ENCODE measurements around the gene PFKFB3. TPM values are rescaled to one million over a fixed set of nuclear protein-coding genes. Genes with fewer than 3 reads are reported as not detected.
A peak's percentile ranks its signal among the peaks of the same experiment; 100 is the strongest.

PFKFB3 gene
- total RNA-seq, 1 donor from 2014 or later, result 30.8 TPM

GRCh38 chr10:6214612-6215011 is 11.9 kb downstream of the PFKFB3 start:
- DNase-seq (peak; percentile 6), ATAC-seq (no peak)
- intact Hi-C loops (cut with micrococcal nuclease), result no loop called here

- intact Hi-C loops (cut with micrococcal nuclease), result no loop called here
Measured at GRCh38 chr10:6215241-6215640, 12.5 kb downstream of the PFKFB3 start.

DNA sequence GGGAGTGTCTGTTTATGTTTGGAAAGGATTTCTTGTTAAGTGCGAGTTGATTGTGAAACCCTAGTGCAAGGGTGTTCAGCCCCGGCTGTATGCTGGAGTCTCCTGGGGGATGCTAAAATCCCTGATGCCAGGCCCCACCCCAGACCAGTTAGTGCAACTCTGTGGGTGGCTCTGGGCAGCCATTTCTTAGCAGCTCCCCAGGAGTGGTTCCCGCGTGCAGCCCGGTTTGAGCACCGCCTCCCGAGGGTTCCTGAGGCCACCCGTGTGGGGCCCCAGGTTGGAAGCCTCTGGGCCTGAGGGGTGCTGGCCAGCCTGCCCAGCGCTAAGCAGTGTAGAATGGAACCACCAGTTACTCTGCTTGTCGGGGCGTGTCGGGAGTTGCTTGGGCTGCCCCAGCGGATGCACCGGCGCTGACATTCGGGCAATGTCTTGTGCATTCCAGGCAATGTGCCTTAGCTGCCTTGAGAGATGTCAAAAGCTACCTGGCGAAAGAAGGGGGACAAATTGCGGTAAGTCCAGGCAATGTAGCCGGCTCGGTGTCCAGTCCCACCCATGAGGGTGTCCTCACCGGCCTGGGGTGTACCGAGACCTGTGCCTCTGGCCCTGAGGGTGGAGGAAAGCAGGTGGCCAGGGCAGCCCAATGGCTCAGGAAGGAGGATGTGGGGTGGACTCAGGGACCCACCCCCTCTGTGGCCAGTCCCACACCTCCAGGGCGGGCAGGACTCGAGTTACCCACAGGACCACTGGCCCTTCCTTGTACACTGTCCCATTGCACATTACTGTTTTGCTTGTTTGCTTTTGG is 13.2 kb downstream of the PFKFB3 start:
- intact Hi-C loops (cut with micrococcal nuclease), result no loop called here
- peak; percentile 22 for DNase-seq
- no peak for ATAC-seq

More at GRCh38 chr10:6215241-6215640, 12.5 kb downstream of the PFKFB3 start:
- DNase-seq (peak; percentile 12), ATAC-seq (no peak)

DNA sequence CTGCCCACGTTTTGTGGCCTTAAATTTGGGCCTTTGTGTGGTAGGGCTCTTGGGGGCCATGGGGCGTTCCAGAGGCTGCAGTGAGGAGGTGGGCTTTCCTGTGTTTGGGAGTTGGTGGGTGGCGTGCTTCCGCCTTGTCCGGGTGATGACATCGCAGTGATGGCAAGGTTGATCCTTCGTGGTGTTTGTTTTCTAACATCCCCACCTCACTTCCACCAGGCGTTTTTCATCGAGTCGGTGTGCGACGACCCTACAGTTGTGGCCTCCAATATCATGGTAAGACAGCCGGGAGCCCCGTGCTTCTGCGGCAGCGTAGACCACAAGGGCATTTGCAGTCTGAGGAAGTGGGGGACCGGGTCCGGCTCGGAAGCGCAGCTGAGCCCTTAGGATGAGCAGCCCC is 14.2 kb downstream of the PFKFB3 start:
- intact Hi-C loops (cut with micrococcal nuclease), result no loop called here
- no peak for ATAC-seq
- DNase-seq, result no peak

DNA sequence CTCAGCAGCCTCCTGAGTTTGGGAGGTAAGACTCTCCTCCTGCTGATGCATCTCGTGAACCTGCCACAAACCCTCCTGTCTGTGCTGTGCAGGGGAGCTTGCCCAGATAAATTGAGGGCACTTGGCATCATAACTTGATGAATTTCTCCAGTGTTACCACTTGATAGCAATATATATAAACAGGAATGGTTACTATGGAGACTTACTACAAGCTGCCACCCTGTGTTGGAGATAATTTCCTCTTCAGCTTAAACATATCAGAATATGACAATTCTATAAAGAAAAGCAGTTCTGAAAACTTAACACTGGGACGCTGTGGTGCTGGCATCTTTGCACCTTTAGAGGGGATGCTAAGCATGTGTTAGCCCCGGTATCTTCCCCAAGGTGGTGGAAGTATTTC is 14.9 kb downstream of the PFKFB3 start:
- DNase-seq, result no peak
- intact Hi-C loops (cut with micrococcal nuclease), result no loop called here
- ATAC-seq, result no peak

GRCh38 chr10:6218692-6219493 is 16.2 kb downstream of the PFKFB3 start:
- DNase-seq (peak; percentile 17), ATAC-seq (no peak)
- intact Hi-C loops (cut with micrococcal nuclease), result no loop called here

DNA sequence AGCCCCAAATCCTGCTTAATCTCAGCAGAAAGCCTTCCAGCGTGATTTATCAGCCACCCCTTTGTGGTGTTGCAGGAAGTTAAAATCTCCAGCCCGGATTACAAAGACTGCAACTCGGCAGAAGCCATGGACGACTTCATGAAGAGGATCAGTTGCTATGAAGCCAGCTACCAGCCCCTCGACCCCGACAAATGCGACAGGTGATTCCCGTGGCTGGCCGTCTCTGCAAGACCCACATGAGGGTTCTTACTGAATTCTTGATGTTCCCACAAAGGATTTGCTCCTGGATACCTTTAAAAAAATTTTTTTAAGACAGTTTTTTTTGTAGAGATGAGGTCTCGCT is 16.7 kb downstream of the PFKFB3 start:
- intact Hi-C loops (cut with micrococcal nuclease), result no loop called here
- no peak for ATAC-seq
- DNase-seq, result no peak

DNA sequence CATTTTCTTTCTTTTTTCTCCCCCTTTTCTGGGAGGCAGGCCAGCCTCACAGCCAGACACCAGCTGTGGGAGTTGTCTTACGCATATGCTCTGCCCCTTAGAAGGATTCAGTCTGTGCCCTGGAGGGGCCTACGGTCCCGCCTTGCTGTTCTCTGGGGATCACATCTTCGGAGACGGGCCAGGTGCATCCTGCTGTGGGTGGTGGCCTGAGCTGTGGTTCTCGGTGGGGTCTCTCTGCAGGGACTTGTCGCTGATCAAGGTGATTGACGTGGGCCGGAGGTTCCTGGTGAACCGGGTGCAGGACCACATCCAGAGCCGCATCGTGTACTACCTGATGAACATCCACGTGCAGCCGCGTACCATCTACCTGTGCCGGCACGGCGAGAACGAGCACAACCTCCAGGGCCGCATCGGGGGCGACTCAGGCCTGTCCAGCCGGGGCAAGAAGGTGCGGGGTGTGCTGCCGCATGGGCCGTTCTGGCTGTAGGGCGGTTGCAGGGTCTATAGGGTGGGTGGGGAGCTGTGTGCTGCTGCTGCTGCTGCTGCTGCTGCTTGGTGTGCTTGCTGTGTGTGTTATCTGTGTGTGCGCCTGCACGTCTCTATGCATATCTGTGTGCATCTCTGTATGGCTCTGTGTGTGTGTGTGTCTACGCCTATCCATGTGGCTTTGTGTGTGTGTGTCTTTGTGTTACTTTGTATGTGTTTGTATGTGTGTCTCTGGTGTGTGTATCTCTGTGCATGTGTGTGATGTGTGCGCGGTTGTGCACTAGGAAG is 17.9 kb downstream of the PFKFB3 start:
- intact Hi-C loops (cut with micrococcal nuclease), result no loop called here
- DNase-seq (peak; percentile 18), ATAC-seq (no peak)

DNA sequence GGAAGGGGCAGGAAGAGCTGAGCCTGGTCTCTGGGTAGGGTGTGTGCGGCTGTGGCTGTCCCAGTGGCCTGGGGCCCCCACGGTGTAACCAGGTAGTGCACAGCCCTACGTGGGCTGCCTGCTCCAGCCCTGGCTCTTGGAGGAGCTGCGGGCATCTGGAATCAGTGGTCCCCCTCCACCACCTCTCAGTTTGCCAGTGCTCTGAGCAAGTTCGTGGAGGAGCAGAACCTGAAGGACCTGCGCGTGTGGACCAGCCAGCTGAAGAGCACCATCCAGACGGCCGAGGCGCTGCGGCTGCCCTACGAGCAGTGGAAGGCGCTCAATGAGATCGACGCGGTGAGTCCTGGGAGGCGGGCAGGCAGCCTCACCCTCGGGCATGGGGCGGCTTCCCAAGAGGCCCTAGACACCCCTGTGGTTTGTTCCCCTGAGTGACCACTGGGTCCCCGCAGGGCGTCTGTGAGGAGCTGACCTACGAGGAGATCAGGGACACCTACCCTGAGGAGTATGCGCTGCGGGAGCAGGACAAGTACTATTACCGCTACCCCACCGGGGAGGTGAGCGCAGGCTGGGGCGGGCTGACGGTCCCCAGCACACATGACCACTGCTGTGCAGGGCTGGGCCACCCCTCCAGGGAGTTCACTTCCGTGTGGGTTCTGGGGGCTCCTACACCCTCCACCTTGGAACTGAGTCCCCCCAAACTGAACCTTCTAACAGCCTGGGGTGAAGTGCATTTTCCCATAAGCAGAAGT is 18.6 kb downstream of the PFKFB3 start:
- intact Hi-C loops (cut with micrococcal nuclease), result no loop called here
- ATAC-seq, result no peak
- DNase-seq, result peak; percentile 9

DNA sequence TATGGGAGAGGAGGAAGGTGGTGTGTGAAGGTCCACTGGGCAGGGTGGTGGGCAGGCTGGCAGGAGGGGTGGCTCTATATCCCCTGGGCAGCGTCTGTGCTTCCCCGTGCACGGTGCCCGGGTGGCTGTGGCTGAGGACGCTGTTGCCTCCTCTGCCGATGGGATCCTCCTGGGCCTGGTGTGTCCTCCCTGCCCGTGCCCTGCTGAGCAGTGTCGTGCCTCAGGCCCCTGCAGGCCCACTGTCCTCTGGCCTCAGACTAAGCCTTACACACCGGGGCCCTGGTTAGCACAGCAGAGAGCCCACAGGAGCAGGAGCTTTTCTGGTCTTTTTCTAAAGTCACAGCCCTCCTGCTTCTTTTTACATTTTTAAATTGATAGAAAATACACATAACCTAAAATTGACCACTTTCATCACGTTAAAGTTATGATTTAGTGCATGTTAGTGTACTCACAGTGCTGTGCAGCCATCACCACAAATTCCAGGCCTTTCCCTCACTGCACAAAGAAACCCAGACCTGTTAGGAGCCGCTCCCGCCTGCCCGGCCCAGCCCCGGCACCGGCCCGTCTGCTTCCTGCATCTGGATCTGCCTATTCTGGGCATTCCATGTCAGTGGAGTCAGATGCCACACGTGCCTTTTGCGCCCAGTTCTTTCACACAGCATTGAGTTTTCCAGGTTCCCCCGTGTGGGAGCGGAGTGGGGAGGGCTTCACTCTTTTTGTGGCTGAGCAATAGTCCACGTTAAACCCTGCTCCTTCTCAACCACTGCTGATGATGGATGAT is 19.4 kb downstream of the PFKFB3 start:
- ATAC-seq (no peak), DNase-seq (peak; percentile 12)
- intact Hi-C loops (cut with micrococcal nuclease), result no loop called here

DNA sequence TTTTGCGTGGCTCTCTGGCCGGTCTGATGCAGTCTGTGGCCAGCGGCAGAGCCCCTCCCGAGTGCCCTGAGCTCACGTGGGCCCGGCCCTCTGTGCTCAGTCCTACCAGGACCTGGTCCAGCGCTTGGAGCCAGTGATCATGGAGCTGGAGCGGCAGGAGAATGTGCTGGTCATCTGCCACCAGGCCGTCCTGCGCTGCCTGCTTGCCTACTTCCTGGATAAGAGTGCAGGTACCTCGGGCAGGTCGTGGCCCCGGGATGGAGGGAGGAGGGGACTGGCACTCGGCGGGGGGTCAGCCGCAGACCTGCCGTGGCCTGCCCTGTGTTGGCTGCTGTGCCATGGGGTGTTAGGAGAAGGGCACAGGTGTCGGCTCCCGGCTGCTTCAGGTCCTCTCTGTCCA is 20.0 kb downstream of the PFKFB3 start:
- no peak for ATAC-seq
- intact Hi-C loops (cut with micrococcal nuclease), result no loop called here
- peak; percentile 28 for DNase-seq

DNA sequence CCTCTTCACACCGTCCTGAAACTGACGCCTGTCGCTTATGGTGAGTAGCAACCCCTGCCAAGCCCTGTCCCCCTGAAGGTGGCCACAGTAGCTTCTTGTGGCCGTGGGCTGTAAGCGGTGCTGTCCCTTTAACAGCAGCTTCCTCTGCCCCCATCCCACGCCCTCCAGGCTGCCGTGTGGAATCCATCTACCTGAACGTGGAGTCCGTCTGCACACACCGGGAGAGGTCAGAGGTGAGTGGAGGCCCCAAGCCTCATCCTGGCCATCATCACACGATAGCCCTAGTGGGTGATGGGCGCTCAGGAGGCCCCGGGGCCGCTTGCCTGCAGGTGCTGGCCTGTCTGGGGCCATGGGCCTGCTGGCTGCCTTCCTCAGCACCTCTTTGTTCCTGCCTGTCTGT is 21.2 kb downstream of the PFKFB3 start:
- peak; percentile 6 for DNase-seq
- ATAC-seq, result no peak
- intact Hi-C loops (cut with micrococcal nuclease), result no loop called here

DNA sequence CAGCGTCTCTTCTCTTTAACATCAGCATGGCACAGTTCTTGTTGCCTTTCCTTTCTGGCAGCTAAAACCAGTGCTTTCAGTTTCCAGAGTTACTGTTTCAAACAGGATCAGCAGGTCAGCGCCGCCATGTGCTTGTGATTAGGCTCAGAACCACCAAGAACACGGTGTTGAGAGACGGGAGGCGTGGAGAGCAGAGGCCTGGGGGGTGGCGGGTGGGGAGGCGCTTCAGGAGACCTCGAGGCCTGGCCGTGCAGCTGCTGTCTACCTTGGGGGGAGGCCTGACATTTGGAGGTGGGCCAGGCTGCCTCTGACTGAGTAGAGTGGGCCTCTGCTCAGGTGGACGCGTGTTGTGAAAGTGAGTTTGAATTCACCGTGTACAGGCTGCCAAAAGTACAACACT is 22.0 kb downstream of the PFKFB3 start:
- ATAC-seq (no peak), DNase-seq (peak; percentile 14)
- intact Hi-C loops (cut with micrococcal nuclease), result no loop called here

GRCh38 chr10:6225263-6225814 is 22.6 kb downstream of the PFKFB3 start:
- DNase-seq, result peak; percentile 14
- intact Hi-C loops (cut with micrococcal nuclease), result no loop called here
- no peak for ATAC-seq

DNA sequence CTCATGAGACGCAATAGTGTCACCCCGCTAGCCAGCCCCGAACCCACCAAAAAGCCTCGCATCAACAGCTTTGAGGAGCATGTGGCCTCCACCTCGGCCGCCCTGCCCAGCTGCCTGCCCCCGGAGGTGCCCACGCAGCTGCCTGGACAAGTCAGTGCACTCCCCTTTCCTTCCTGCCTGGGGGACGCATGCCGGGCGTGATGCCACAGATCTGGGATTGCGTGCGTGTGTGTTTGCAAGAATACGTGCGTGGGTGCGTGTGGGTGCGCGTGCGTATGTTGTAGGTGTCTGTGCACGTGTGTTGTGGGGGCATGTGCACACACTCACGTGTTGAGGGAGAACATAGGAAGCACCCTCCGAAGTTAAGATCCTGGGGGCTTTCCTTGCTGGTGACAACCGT is 23.5 kb downstream of the PFKFB3 start:
- ATAC-seq, result no peak
- DNase-seq, result peak; percentile 25
- intact Hi-C loops (cut with micrococcal nuclease), result no loop called here

GRCh38 chr10:6227346-6227745 is 24.6 kb downstream of the PFKFB3 start:
- ATAC-seq (no peak), DNase-seq (no peak)
- intact Hi-C loops (cut with micrococcal nuclease), result no loop called here

DNA sequence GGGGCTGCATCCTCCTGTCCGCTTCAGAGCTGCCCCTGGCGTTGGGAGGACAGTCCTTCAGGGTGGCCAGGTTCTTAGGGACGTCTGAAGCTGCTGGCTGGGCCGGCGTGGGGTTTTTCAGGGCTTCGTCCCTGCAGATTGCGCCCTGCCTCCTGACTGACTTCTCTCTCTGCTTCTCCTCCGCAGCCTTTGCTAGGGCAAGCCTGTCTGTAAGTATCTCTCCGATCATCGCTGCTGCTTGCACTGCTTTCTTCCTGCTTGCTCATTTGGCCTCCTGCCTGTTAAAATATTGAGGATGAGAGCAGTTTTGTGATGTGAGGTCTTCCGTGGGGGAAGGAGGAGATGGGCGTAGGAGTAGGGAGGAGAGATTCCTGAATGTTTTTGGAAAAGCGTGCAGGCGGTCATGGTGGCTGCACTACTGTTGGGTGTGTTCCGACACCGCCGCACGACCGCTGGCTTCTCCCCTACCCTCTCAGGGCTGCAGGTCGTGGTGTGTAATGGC is 25.3 kb downstream of the PFKFB3 start:
- ATAC-seq (peak; percentile 59), DNase-seq (no peak)
- intact Hi-C loops (cut with micrococcal nuclease), result no loop called here

GRCh38 chr10:6228647-6229046 is 25.9 kb downstream of the PFKFB3 start:
- intact Hi-C loops (cut with micrococcal nuclease), result no loop called here
- peak; percentile 47 for ATAC-seq
- no peak for DNase-seq

Data from left ventricle myocardium superior (tissue), 1 donor.